Endothelial cell of umbilical vein (primary cell): ENCODE results near the gene FNDC5. TPM values are rescaled to one million over a fixed set of nuclear protein-coding genes. Genes with fewer than 3 reads are reported as not detected.

ENCODE experiments used
- BruUV-seq: library from RNA; stranded (reverse); fragments of 400-500 nt; replicated peaks from 2 replicates; lab custom pipeline; 2021; lab: Mats Ljungman, UMichigan
- CTCF ChIA-PET: fragments of 300-600, 350-600 bp; sonication (Branson Sonifier 250); formaldehyde crosslinking; loops from one replicate; lab custom pipeline; 2021; ENCODE audit warnings: antibody characterized with exemption, inconsistent platforms; lab: Charles Lee
- POLR2A ChIA-PET: fragments of 300-600, 350-600 bp; sonication (Branson Sonifier 250); formaldehyde crosslinking; loops from one replicate; lab custom pipeline; 2021; ENCODE audit warnings: antibody characterized with exemption, inconsistent platforms; lab: Charles Lee
- DNase-seq: peaks from one replicate; pipeline ENCODE4 v3.0.0-alpha.2; 2011; ENCODE audit warnings: low read depth, low spot score
- FAIRE-seq: peaks from 2 replicates; lab custom pipeline; 2011; peaks lifted over from hg19 to GRCh38; lab: Jason Lieb, UNC
- H2AFZ ChIP-seq: 2 replicates; pipeline ENCODE4 v1.6.0; 2012; ENCODE audit warnings: low read depth, low read length, control low read depth, inconsistent platforms
- H3K27ac ChIP-seq: 2 replicates; pipeline ENCODE4 v1.5.1; 2011; ENCODE audit warnings: low read depth, mild to moderate bottlenecking, control low read depth, low read length, moderate library complexity; ENCODE audit not compliant: insufficient read depth
- H3K27me3 ChIP-seq, 2 experiments: 2 replicates each; pipeline versions ENCODE4 v1.6.0 to v1.6.1; 2011; ENCODE audit warnings: low read length in 2 of 2, mixed read lengths in 1 of 2; ENCODE audit not compliant: control insufficient read depth in 2 of 2, insufficient read depth in 2 of 2
- H3K36me3 ChIP-seq, 2 experiments: 2 replicates in 1 of 2; 3 replicates in 1 of 2; pipeline ENCODE4 v1.5.1; 2011; ENCODE audit warnings: low read length in 2 of 2, mild to moderate bottlenecking in 1 of 2, moderate library complexity in 1 of 2; ENCODE audit not compliant: control insufficient read depth in 2 of 2, insufficient read depth in 2 of 2; ENCODE audit errors: extremely low read depth in 1 of 2
- H3K4me1 ChIP-seq: 3 replicates; pipeline ENCODE4 v1.5.1; 2011; ENCODE audit warnings: mild to moderate bottlenecking, low read length; ENCODE audit not compliant: control insufficient read depth, insufficient read depth; ENCODE audit errors: extremely low read depth
- H3K4me2 ChIP-seq: 2 replicates; pipeline ENCODE4 v1.6.1; 2011; ENCODE audit warnings: low read length, control low read depth, mixed read lengths; ENCODE audit not compliant: insufficient read depth
- H3K4me3 ChIP-seq, 3 experiments: fragments of 200-600 bp in 1 of 3; sonication (generic), shearing (Covaris generic) in 1 of 3; replicated peaks in 1 of 3; 2 replicates each; pipeline ENCODE4 v1.5.1; 2011 to 2016; ENCODE audit warnings: control low read depth in 3 of 3, low read length in 3 of 3, mild to moderate bottlenecking in 2 of 3, inconsistent platforms in 1 of 3, low read depth in 1 of 3, moderate library complexity in 1 of 3; ENCODE audit not compliant: insufficient read depth in 1 of 3
- H3K79me2 ChIP-seq: 2 replicates; pipeline ENCODE4 v1.6.0; 2012; ENCODE audit warnings: low read length, inconsistent platforms; ENCODE audit not compliant: control insufficient read depth, insufficient read depth
- H3K9ac ChIP-seq: replicated peaks from 2 replicates; pipeline ENCODE3; 2011; ENCODE audit warnings: low read length, control low read depth; ENCODE audit not compliant: insufficient read depth; ENCODE audit errors: extremely low read depth
- H3K9me1 ChIP-seq: replicated peaks from 3 replicates; pipeline ENCODE4 v1.6.0; 2011; ENCODE audit warnings: mild to moderate bottlenecking, low read length; ENCODE audit not compliant: control insufficient read depth, insufficient read depth; ENCODE audit errors: extremely low read depth
- H3K9me3 ChIP-seq: replicated peaks from 2 replicates; pipeline ENCODE4 v1.5.1; 2012; ENCODE audit warnings: low read length, inconsistent platforms; ENCODE audit not compliant: control insufficient read depth, insufficient read depth
- H4K20me1 ChIP-seq: replicated peaks from 2 replicates; pipeline ENCODE3; 2011; ENCODE audit warnings: mild to moderate bottlenecking, low read length; ENCODE audit not compliant: control insufficient read depth, insufficient read depth; ENCODE audit errors: extremely low read depth
- CTCF ChIP-seq, 2 donors: IDR thresholded peaks; 1 replicate in 1 of 2; 2 replicates in 1 of 2; pipeline ENCODE4 v1.5.1; 2011; ENCODE audit warnings: low read length in 2 of 2, mild to moderate bottlenecking in 2 of 2, moderate library complexity in 2 of 2, control low read depth in 1 of 2, inconsistent platforms in 1 of 2, low read depth in 1 of 2; ENCODE audit not compliant: insufficient read depth in 1 of 2; ENCODE audit errors: extremely low read depth in 1 of 2
- EZH2 ChIP-seq: IDR thresholded peaks from 2 replicates; pipeline ENCODE4 v1.6.1; 2012; ENCODE audit warnings: borderline replicate concordance, low read depth, mild to moderate bottlenecking, moderate library complexity, low read length, inconsistent platforms; ENCODE audit not compliant: severe bottlenecking
- FOS ChIP-seq: IDR thresholded peaks from 2 replicates; pipeline ENCODE4 v1.6.1; 2011; ENCODE audit warnings: mild to moderate bottlenecking, low read length, moderate library complexity, borderline replicate concordance; ENCODE audit not compliant: insufficient read depth
- GATA2 ChIP-seq: IDR thresholded peaks from 2 replicates; pipeline ENCODE4 v1.7.0; 2011; ENCODE audit warnings: low read depth, mild to moderate bottlenecking, moderate library complexity, mixed read lengths, low read length; ENCODE audit not compliant: insufficient read length, insufficient read depth
- JUN ChIP-seq: IDR thresholded peaks from 2 replicates; pipeline ENCODE4 v1.6.1; 2011; ENCODE audit warnings: borderline replicate concordance, low read depth; ENCODE audit not compliant: insufficient read length, insufficient read depth
- MAX ChIP-seq: IDR thresholded peaks from 2 replicates; pipeline ENCODE4 v1.6.1; 2011; ENCODE audit not compliant: insufficient read depth, insufficient read length
- MYC ChIP-seq: IDR thresholded peaks from one replicate; pipeline ENCODE4 v1.6.1; 2011; ENCODE audit warnings: mild to moderate bottlenecking, low read depth, low read length
- POLR2A ChIP-seq: IDR thresholded peaks from 2 replicates; pipeline ENCODE4 v1.6.1; 2012; ENCODE audit warnings: low read depth, mild to moderate bottlenecking, control low read depth, low read length
- POLR2AphosphoS5 ChIP-seq: IDR thresholded peaks from 2 replicates; pipeline ENCODE4 v1.6.1; 2012; ENCODE audit warnings: low read depth, mild to moderate bottlenecking, control low read depth, low read length, moderate library complexity; ENCODE audit not compliant: insufficient read depth
- dilution Hi-C: fragments of 300-500 bp; cut with MboI; formaldehyde crosslinking; loops from one replicate; pipeline ENCODE4 v1.15.0; 2019; ENCODE audit warnings: low sequenced_read_pairs; ENCODE audit not compliant: extremely low pct_ligation_motif_present
- intact Hi-C: fragments of 100-400 bp; cut with micrococcal nuclease; formaldehyde crosslinking; loops from one replicate; pipeline ENCODE4 v1.10.0; 2022
- polyA plus RNA-seq, 4 experiments: library from polyadenylated mRNA; depleted of rRNA in 3 of 4; stranded (reverse) in 3 of 4; unstranded in 1 of 4; fragments of >200 nt; gene quantifications; 2 replicates each; pipeline versions ENCODE4 v1.2.1 to v1.2.3, GENCODE V29; 2011 to 2012; ENCODE audit warnings: missing spikeins in 1 of 4
- total RNA-seq: library from RNA; stranded (reverse); gene quantifications from 2 replicates; pipeline ENCODE4 v1.2.3, GENCODE V29; 2021

Gene FNDC5
- total and polyA plus RNA-seq, 2 donors (not counting 3 experiments of a cell fraction or from before 2014, with no cell fraction given) = 0.14 to 0.64 TPM

GRCh38 chr1:32860566-32860965 lies 10.1 kb downstream of the FNDC5 start:
- Histone ChIP-seq H3K9me3 (no peaks in the 10 kb centered on the region), H3K79me2 (no peaks in the 10 kb centered on the region), H3K4me2 (no peak overlapping the region), H2AFZ (no peak overlapping the region), H3K9ac (no peak overlapping the region), H3K36me3 (peaks cover 5 to 6% of the 10 kb centered on the region in 2 experiments), H3K4me1 (peaks cover 9% of the 10 kb centered on the region), H3K4me3 (no peak overlapping the region), H3K9me1 (no peaks in the 10 kb centered on the region), H4K20me1 (no peaks in the 10 kb centered on the region), H3K27ac (no peak overlapping the region), H3K27me3 (no peaks in the 10 kb centered on the region)
- no peak for FAIRE-seq
- ChIA-PET CTCF (interaction anchor here (0.8 to 1.5 kb wide), 2 partner anchors 12 to 17 kb away, joined by 3 to 4 read pairs; no protein-coding TSS in a partner anchor), POLR2A (no interaction called here)
- DNase-seq = no peak
- dilution Hi-C loops (no loop called here), intact Hi-C loops (no loop called here)
- no peak for TF ChIP-seq EZH2
- no peak for TF ChIP-seq POLR2A
- no peak for TF ChIP-seq FOS
- no peak for TF ChIP-seq MYC
- no peak for TF ChIP-seq JUN
- no peak for TF ChIP-seq GATA2
- TF ChIP-seq CTCF (IDR thresholded peaks at IDR 0.05; ENCODE audit: extremely low read depth in 1 of 2, insufficient read depth in 1 of 2, low read depth in 1 of 2, low read length in 2 of 2) = no peak
- no peak for TF ChIP-seq MAX
- no peak for TF ChIP-seq POLR2AphosphoS5
- BruUV-seq = no TSS peak
